ENCODE data around the gene PSMD3. TPM values are rescaled to one million over a fixed set of nuclear protein-coding genes. Genes with fewer than 3 reads are reported as not detected.

The PSMD3 gene
- total RNA-seq, 1 donor from 2014 or later, result 116 TPM

GRCh38 chr17:39969375-39969774 is 11.2 kb upstream of the PSMD3 start:
- DNase-seq (ENCODE audit: extremely low spot score, unreplicated experiment), result no peak
- TF ChIP-seq CTCF (conservative IDR thresholded peaks at IDR 0.05), result no peak
- Mint-ChIP-seq H3K27ac (no peak overlapping the region), H3K4me1 (ENCODE audit: unreplicated experiment) (peaks cover 4% of the 10 kb centered on the region), H3K4me3 (no peak overlapping the region), H3K36me3 (no peaks in the 10 kb centered on the region), H3K27me3 (peaks cover 76% of the 10 kb centered on the region), H3K9me3 (no peaks in the 10 kb centered on the region)

- H3K9me3 Mint-ChIP-seq, result no peaks in the 10 kb centered on the region
- no peaks in the 10 kb centered on the region for H3K36me3 Mint-ChIP-seq
- no peak overlapping the region for H3K4me3 Mint-ChIP-seq
- H3K27me3 Mint-ChIP-seq, result peaks cover 71% of the 10 kb centered on the region
- DNase-seq (ENCODE audit: extremely low spot score, unreplicated experiment), result no peak
- no peak for TF ChIP-seq CTCF (conservative IDR thresholded peaks at IDR 0.05)
- H3K27ac Mint-ChIP-seq, result no peak overlapping the region
- H3K4me1 Mint-ChIP-seq (ENCODE audit: unreplicated experiment), result peaks cover 4% of the 10 kb centered on the region
Observed at GRCh38 chr17:39970157-39970692, 10.4 kb upstream of the PSMD3 start.

DNA sequence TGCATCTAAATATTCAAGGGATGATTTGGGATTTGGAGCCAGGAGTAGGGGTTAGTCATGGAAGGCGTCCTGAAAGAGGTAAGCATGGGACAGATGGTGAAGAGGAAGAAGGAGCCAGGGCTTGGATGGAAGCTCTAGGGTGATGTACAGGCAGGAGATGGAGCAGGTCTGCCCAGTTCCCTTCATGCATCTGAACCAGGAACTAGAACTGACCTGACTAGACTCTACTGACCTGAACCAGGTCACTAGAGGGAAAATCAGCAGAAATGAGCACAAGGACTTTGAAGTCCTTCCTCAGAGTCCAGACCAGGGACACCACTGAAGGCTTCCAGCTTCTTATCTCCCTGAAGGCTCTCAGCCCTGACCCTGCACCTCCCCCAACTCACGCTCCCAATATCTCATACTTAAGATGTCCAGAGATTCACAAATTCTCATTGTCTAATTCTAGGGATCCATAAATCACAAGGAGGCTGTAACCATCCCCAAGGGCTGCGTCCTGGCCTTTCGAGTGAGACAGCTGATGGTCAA is 9.5 kb upstream of the PSMD3 start:
- peaks cover 69% of the 10 kb centered on the region for H3K27me3 Mint-ChIP-seq
- no peak overlapping the region for H3K27ac Mint-ChIP-seq
- DNase-seq (ENCODE audit: extremely low spot score, unreplicated experiment), result no peak
- H3K4me1 Mint-ChIP-seq (ENCODE audit: unreplicated experiment), result peaks cover 4% of the 10 kb centered on the region
- H3K9me3 Mint-ChIP-seq, result no peaks in the 10 kb centered on the region
- H3K36me3 Mint-ChIP-seq, result no peaks in the 10 kb centered on the region
- TF ChIP-seq CTCF (conservative IDR thresholded peaks at IDR 0.05), result no peak
- no peak overlapping the region for H3K4me3 Mint-ChIP-seq

- H3K4me1 Mint-ChIP-seq (ENCODE audit: unreplicated experiment), result peaks cover 4% of the 10 kb centered on the region
- DNase-seq (ENCODE audit: extremely low spot score, unreplicated experiment), result no peak
- no peak overlapping the region for H3K4me3 Mint-ChIP-seq
- H3K9me3 Mint-ChIP-seq, result no peaks in the 10 kb centered on the region
- H3K27me3 Mint-ChIP-seq, result peaks cover 62% of the 10 kb centered on the region
- H3K27ac Mint-ChIP-seq, result no peak overlapping the region
- no peak for TF ChIP-seq CTCF (conservative IDR thresholded peaks at IDR 0.05)
- no peaks in the 10 kb centered on the region for H3K36me3 Mint-ChIP-seq
Observed at GRCh38 chr17:39972271-39972670, 8.3 kb upstream of the PSMD3 start.

DNA sequence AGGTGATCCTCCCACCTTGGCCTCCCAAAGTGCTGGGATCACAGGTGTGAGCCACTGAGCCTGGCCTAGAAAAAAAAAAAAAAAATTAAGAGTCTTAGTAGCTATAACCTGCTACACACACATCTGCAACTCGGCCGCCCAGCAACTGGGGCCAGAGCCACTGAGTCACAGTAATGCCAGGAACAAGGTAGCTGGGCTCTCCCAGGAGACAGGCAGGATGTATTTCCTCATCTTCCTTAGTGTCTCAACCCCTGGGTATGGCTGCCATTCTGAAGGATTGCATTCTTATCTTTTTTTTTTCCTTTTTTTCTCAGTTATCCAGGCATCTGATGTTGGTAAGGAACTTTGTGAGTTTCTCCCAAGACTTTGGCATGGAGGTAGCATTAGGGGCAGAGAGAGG is 7.1 kb upstream of the PSMD3 start:
- TF ChIP-seq CTCF (conservative IDR thresholded peaks at IDR 0.05), result no peak
- Mint-ChIP-seq H3K4me3 (no peak overlapping the region), H3K9me3 (no peaks in the 10 kb centered on the region), H3K27ac (no peak overlapping the region), H3K4me1 (ENCODE audit: unreplicated experiment) (peaks cover 4% of the 10 kb centered on the region), H3K36me3 (no peaks in the 10 kb centered on the region), H3K27me3 (peaks cover 64% of the 10 kb centered on the region)
- DNase-seq (ENCODE audit: extremely low spot score, unreplicated experiment), result no peak

GRCh38 chr17:39974433-39974832 is 6.2 kb upstream of the PSMD3 start:
- DNase-seq (ENCODE audit: extremely low spot score, unreplicated experiment), result no peak
- H3K36me3 Mint-ChIP-seq, result no peaks in the 10 kb centered on the region
- peaks cover 4% of the 10 kb centered on the region for H3K4me1 Mint-ChIP-seq (ENCODE audit: unreplicated experiment)
- H3K27me3 Mint-ChIP-seq, result peaks cover 60% of the 10 kb centered on the region
- no peaks in the 10 kb centered on the region for H3K9me3 Mint-ChIP-seq
- TF ChIP-seq CTCF (conservative IDR thresholded peaks at IDR 0.05), result no peak
- no peak overlapping the region for H3K27ac Mint-ChIP-seq
- H3K4me3 Mint-ChIP-seq, result no peak overlapping the region

Measured in type B pancreatic cell (in vitro differentiated cells).